GM18951 (cell line): Measurements from ENCODE around the gene C14orf180.

Source experiments
- POLR2A ChIP-seq: IDR thresholded peaks from 4 replicates; pipeline ENCODE4 v1.6.1; 2011; ENCODE audit warnings: mild to moderate bottlenecking; ENCODE audit not compliant: insufficient read length, insufficient read depth; ENCODE audit errors: extremely low read depth
- in situ Hi-C: fragments of 300-500 bp; cut with MboI; formaldehyde crosslinking; loops from one replicate; pipeline ENCODE4 v1.12.0; 2022; ENCODE audit warnings: low sequenced_read_pairs, mixed read lengths, inconsistent platforms; ENCODE audit not compliant: unreplicated experiment

The C14orf180 gene

GRCh38 chr14:104560586-104560945, 19.0 kb upstream of the C14orf180 start:
- no peak for TF ChIP-seq POLR2A
- in situ Hi-C loops: no loop called here

DNA sequence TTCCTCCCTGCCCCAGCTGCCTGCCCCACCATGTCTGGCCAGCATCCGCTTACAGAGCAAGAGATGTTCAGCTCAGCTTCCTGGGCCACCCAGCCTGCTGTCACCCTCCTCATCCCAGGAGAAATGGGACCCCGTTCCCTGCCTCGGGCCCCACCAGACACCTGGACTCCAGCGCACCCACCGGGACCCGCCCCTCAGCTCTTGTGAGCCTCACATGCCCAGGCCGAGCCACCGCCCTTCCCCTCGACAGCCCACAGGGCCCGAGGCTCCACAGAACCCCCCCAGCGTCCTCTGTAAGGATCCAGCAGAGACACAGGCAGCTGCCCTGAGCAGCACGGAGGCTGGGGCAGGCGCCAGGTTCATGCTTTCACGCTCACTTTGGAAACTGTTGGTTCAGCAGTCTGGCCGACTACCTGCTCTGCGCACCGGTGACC, 18.4 kb upstream of the C14orf180 start:
- no peak for TF ChIP-seq POLR2A

GRCh38 chr14:104561632-104562495, 17.7 kb upstream of the C14orf180 start:
- no peak for TF ChIP-seq POLR2A
- in situ Hi-C loops: no loop called here

More for the DNA sequence above, 18.4 kb upstream of the C14orf180 start:
- in situ Hi-C loops: no loop called here

DNA sequence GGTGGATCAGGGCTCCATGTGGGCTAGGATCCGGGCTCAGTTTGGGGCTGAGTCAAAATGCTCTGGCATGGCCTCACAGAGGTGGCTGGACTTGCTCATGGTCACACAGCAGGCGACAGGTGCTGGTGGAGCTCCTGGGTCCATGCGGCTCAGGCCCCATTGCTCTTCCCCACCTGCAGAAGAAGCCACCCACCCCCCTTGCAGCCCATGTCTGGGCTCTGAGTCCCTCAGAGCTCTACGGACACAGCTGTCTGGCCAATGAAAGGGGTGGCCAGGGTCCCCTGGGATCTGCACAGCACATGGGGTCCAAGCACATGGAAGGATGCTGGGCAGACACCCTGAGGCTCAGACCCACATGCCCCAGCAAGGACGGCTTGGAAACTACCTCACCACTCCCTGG, 17.0 kb upstream of the C14orf180 start:
- in situ Hi-C loops: no loop called here
- TF ChIP-seq POLR2A: no peak

DNA sequence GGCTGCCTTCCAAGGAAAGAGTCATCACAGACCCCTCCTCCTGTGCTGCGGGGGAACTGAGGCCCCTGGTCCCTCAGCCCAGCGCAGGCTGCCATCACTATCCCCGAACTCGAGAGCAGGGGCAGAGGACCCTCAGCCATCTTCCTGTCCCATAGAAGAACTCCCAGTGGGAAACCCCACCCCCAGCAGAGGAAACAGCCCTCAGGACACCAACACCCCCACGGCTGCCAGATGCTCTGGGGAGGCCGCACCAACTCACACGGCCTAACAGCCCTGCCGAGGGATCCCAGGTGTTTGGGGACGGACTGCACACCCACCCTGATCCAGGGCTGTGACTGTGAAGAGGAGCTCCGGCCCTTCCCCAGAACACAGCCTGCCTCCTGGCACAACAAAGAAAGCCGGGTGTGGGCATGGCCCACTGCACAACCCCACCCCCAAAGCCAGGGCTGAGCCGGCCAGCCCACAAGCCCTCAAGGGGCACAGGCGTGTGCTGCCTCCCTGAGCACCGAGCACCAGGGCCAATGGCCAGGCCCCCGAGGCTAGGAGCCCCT, 16.3 kb upstream of the C14orf180 start:
- in situ Hi-C loops: no loop called here
- TF ChIP-seq POLR2A: no peak

DNA sequence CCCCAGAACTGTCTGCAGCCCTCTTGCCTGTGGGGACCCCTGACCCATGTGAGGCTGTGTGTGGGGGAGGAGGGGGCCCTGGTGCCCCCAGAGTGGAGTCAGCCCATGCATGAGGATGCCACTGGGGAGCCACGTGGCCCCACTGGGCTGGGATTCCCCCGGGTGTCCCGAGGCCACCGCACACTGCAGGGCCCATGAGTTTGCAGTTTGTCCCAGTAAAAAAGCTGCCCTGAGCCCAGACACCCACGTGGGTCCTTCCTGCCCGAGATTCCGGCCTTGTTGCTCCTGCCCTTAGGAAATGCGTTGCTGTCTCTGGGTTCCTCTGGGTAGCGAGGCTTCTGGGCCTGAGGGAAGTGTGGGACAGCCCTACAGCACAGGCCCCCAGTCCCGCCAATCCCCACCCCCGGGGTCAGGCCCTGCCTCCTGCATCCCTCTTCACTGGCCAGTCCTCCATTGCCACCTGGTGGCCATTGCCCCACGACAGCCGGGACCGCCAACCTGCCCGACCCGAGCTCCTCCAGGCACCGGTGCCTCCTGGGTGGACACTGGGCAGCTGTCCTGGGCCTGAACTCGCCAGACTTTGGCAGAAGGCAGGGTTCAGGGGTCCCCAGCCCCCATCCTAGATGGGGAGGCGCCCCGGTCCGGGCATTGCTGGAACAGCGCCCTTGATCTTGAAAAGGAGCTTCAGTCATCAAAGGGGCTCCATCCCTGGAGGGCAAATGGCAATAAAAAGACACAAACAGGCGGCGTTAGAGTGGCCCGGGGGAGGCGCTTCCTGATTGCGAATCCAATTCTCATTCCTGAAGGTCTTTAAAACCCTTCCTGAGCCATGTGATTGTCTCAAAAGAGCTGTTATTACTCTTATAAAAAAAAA, 15.6 kb upstream of the C14orf180 start:
- in situ Hi-C loops: no loop called here
- no peak for TF ChIP-seq POLR2A

GRCh38 chr14:104564744-104565679, 14.6 kb upstream of the C14orf180 start:
- TF ChIP-seq POLR2A: no peak

GRCh38 chr14:104567141-104567956, 12.2 kb upstream of the C14orf180 start:
- TF ChIP-seq POLR2A: no peak
- in situ Hi-C loops: no loop called here

More at GRCh38 chr14:104564744-104565679, 14.6 kb upstream of the C14orf180 start:
- in situ Hi-C loops: no loop called here

DNA sequence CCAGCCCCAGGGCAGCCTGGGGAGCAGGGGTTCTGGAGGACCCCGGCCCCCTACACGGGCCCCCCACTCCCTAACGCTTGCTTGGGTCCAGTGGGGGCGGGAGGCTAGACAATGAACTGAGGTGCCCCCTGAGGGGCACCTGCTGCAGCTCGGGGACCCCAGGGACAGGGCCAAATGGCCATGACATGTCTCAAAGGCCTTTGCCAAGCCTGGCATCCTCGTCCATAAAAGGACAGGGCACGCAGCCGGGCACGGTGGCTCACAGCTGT, 11.7 kb upstream of the C14orf180 start:
- in situ Hi-C loops: no loop called here
- TF ChIP-seq POLR2A: no peak

- in situ Hi-C loops: no loop called here
- TF ChIP-seq POLR2A: no peak
These were observed 10.9 kb upstream of the C14orf180 start for GRCh38 chr14:104568620-104569019.

- in situ Hi-C loops: no loop called here
- no peak for TF ChIP-seq POLR2A
These were observed 10.1 kb upstream of the C14orf180 start for GRCh38 chr14:104569435-104569834.

DNA sequence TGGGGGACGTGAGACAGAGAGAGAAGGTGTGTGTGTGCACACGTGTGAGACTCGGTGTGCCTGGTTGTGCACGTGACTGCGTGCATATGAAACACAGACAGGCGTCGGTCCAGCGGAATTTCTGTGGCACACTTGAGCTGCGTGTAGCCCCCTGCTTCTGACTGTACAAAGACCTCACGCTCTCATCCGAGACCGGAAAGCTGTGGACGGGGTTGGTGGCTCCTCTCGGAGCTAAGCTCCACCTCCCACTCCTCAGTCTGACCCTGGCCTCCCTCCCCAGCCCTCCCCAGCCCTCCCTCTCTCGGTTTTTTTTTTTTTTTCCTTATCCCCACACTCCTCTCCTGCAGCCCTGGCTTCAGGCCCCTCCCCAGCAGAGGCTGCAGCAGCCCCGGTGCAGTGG, 8.3 kb upstream of the C14orf180 start:
- in situ Hi-C loops: no loop called here
- TF ChIP-seq POLR2A: no peak
